Fibroblast of lung (primary cell): ENCODE data around the gene STXBP2. TPM values are rescaled to one million over a fixed set of nuclear protein-coding genes. Genes with fewer than 3 reads are reported as not detected.
A peak's percentile ranks its signal among the peaks of the same experiment; 100 is the strongest.

Experiments used
- DNase-seq, 2 donors: peaks; one replicate each; pipeline versions ENCODE4 v3.0.0 to v3.0.0-alpha.2; 2010; ENCODE audit warnings: low read depth in 2 of 2
- H2AFZ ChIP-seq: 2 replicates; pipeline ENCODE4 v1.5.1; 2012; ENCODE audit warnings: low read length, control low read depth, inconsistent platforms
- H3K27ac ChIP-seq: 2 replicates; pipeline ENCODE4 v1.5.1; 2011; ENCODE audit warnings: low read length, control low read depth; ENCODE audit not compliant: insufficient read depth
- H3K27me3 ChIP-seq: 2 replicates; pipeline ENCODE4 v1.5.1; 2011; ENCODE audit warnings: mild to moderate bottlenecking, low read length; ENCODE audit not compliant: control insufficient read depth, insufficient read depth
- H3K36me3 ChIP-seq: 2 replicates; pipeline ENCODE4 v1.5.1; 2011; ENCODE audit warnings: low read length; ENCODE audit not compliant: control insufficient read depth, insufficient read depth
- H3K4me1 ChIP-seq: 2 replicates; pipeline ENCODE4 v1.5.1; 2011; ENCODE audit warnings: low read length; ENCODE audit not compliant: control insufficient read depth, insufficient read depth; ENCODE audit errors: extremely low read depth
- H3K4me2 ChIP-seq: 2 replicates; pipeline ENCODE4 v1.5.1; 2011; ENCODE audit warnings: low read length, control low read depth; ENCODE audit not compliant: insufficient read depth; ENCODE audit errors: extremely low read depth
- H3K4me3 ChIP-seq, 4 experiments: fragments of 200-600 bp in 1 of 4; sonication (generic) in 1 of 4; replicated peaks in 1 of 4; 2 replicates each; pipeline ENCODE4 v1.5.1; 2011 to 2016; ENCODE audit warnings: low read length in 4 of 4, low read depth in 3 of 4, mild to moderate bottlenecking in 3 of 4, control low read depth in 2 of 4, inconsistent platforms in 1 of 4, mixed read lengths in 1 of 4; ENCODE audit not compliant: insufficient read depth in 1 of 4; ENCODE audit errors: control extremely low read depth in 1 of 4
- H3K79me2 ChIP-seq: 2 replicates; pipeline ENCODE4 v1.5.1; 2012; ENCODE audit warnings: mild to moderate bottlenecking, low read length, inconsistent platforms; ENCODE audit not compliant: control insufficient read depth, insufficient read depth
- H3K9ac ChIP-seq: 2 replicates; pipeline ENCODE4 v1.5.1; 2011; ENCODE audit warnings: mild to moderate bottlenecking, low read length, control low read depth; ENCODE audit not compliant: insufficient read depth
- H3K9me3 ChIP-seq: 2 replicates; pipeline ENCODE4 v1.5.1; 2012; ENCODE audit warnings: low read depth, low read length; ENCODE audit not compliant: control insufficient read depth, insufficient read depth
- H4K20me1 ChIP-seq: 2 replicates; pipeline ENCODE4 v1.5.1; 2011; ENCODE audit warnings: low read length; ENCODE audit not compliant: control insufficient read depth, insufficient read depth; ENCODE audit errors: extremely low read depth
- EZH2 ChIP-seq: IDR thresholded peaks from 2 replicates; pipeline ENCODE4 v1.5.1; 2012; ENCODE audit warnings: low read length, control low read depth, mild to moderate bottlenecking; ENCODE audit errors: missing control alignments
- polyA plus RNA-seq, 2 donors: library from polyadenylated mRNA; depleted of rRNA in 1 of 2; stranded (reverse) in 1 of 2; unstranded in 1 of 2; fragments of >200 nt; gene quantifications; 2 replicates each; pipeline ENCODE4 v1.2.1, GENCODE V29; 2011 to 2012; ENCODE audit warnings: missing spikeins in 1 of 2
- total RNA-seq: library from RNA; depleted of rRNA; stranded (reverse); fragments of >200 nt; gene quantifications from 2 replicates; pipeline ENCODE4 v1.2.1, GENCODE V29; 2014
- TF ChIP-seq, protein P1 (sequence below), 2 donors: IDR thresholded peaks in 1 of 2; conservative IDR thresholded peaks in 1 of 2; 1 replicate in 1 of 2; 2 replicates in 1 of 2; pipeline ENCODE4 v1.5.1; 2011 to 2012; ENCODE audit warnings: low read length in 2 of 2, control low read depth in 1 of 2, inconsistent platforms in 1 of 2, low read depth in 1 of 2, mild to moderate bottlenecking in 1 of 2

The STXBP2 gene
- total and polyA plus RNA-seq, 2 donors (not counting 1 experiment from before 2014, with no cell fraction given): 4.6 TPM

DNA sequence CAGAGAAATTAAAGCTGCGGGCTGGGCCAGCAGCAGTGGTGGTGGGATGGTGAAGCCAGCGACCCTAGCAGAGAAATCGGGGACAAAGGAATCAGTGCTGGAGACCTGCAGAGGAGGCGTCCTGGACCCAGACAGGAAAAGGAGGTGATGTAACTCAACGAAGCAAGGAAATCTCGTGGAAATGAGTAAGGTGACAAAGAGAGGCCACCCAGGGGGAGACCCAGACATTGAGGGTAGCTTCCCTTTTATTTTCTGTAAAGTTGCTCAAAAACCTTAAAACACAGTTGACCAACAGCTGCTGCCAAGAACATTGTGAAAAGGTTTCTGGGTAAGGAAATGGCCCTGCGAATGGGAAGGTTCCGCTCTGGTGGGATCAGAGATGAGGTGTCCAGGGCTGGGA, 18.7 kb downstream of the STXBP2 start:
- H3K9ac ChIP-seq: no peak overlapping the region
- no peak overlapping the region for H2AFZ ChIP-seq
- TF ChIP-seq EZH2: no peak
- TF ChIP-seq, protein P1, sequence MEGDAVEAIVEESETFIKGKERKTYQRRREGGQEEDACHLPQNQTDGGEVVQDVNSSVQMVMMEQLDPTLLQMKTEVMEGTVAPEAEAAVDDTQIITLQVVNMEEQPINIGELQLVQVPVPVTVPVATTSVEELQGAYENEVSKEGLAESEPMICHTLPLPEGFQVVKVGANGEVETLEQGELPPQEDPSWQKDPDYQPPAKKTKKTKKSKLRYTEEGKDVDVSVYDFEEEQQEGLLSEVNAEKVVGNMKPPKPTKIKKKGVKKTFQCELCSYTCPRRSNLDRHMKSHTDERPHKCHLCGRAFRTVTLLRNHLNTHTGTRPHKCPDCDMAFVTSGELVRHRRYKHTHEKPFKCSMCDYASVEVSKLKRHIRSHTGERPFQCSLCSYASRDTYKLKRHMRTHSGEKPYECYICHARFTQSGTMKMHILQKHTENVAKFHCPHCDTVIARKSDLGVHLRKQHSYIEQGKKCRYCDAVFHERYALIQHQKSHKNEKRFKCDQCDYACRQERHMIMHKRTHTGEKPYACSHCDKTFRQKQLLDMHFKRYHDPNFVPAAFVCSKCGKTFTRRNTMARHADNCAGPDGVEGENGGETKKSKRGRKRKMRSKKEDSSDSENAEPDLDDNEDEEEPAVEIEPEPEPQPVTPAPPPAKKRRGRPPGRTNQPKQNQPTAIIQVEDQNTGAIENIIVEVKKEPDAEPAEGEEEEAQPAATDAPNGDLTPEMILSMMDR (conservative IDR thresholded peaks at IDR 0.05 in 1 of 2, IDR thresholded peaks at IDR 0.05 in 1 of 2; ENCODE audit: low read depth in 1 of 2, low read length in 2 of 2): no peak
- H3K79me2 ChIP-seq: no peaks in the 10 kb centered on the region
- H3K4me2 ChIP-seq: no peak overlapping the region
- no peak for DNase-seq
- no peak overlapping the region for H3K27ac ChIP-seq
- H3K4me3 ChIP-seq: no peak overlapping the region
- H3K4me1 ChIP-seq: peaks cover 3% of the 10 kb centered on the region
- H3K9me3 ChIP-seq: no peaks in the 10 kb centered on the region
- H3K27me3 ChIP-seq: no peaks in the 10 kb centered on the region
- no peaks in the 10 kb centered on the region for H4K20me1 ChIP-seq
- H3K36me3 ChIP-seq: no peaks in the 10 kb centered on the region

DNA sequence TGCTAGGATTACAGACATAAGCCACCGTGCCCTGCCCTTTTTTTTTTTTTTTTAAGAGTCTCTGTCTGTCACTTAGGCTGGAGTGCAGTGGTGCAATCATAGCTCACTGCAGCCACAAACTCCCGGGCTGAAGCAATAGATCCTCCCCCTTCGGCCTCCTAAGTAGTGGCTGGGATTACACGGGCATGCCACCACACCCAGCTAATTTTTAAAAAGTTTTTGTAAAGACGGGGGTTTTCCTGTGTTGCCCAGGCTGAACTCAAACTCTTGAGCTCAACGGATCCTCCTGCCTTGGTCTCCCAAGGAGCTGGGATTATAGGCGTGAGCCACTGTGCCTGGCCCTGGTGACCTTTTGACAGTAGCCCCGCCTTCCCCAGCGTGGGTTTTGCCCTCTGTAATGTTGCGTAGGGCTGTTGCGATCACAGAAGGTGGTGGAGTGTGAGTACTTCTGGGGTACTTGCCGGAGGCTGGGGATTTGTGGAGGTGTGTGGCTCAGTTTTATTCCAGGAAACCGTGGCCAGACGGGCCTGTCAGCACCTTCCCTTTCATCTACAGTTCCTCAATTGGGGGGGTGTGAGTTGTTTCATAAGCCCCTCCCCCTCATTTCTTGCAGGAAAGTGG, 20.3 kb downstream of the STXBP2 start:
- H3K4me3 ChIP-seq: no peak overlapping the region
- no peaks in the 10 kb centered on the region for H3K79me2 ChIP-seq
- H3K27me3 ChIP-seq: no peaks in the 10 kb centered on the region
- no peaks in the 10 kb centered on the region for H3K9me3 ChIP-seq
- H3K4me1 ChIP-seq: peaks cover 2% of the 10 kb centered on the region
- no peak overlapping the region for H2AFZ ChIP-seq
- no peaks in the 10 kb centered on the region for H3K36me3 ChIP-seq
- no peak overlapping the region for H3K9ac ChIP-seq
- DNase-seq: peak in 1 of 2 donors; percentile 8
- TF ChIP-seq, protein P1 (conservative IDR thresholded peaks at IDR 0.05 in 1 of 2, IDR thresholded peaks at IDR 0.05 in 1 of 2; ENCODE audit: low read depth in 1 of 2, low read length in 2 of 2): no peak
- TF ChIP-seq EZH2: no peak
- H4K20me1 ChIP-seq: no peaks in the 10 kb centered on the region
- no peak overlapping the region for H3K27ac ChIP-seq
- H3K4me2 ChIP-seq: no peak overlapping the region

DNA sequence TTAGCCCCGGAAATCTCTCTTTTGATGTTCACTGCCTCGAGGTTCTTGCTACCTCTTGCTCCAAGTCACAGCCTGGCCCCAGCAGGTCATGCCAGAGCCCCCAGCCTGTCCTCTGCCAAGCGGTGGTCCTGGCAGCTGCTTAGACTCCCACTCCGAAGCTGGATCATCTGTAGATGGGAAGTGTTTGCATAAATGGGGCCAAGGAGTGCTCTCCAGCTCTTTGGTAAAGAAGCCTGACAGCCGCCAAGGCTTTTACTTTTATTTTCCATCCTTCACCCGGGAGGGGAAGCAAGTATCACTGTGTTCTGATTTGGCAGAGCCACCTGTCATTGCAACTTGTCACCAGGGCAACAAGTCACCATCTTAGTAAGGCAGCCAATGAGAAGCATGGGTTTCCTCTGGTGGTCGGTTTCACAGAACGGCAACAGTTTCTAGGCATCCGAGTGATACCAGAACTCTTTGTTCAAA, 21.3 kb downstream of the STXBP2 start:
- DNase-seq: no peak
- H3K36me3 ChIP-seq: no peaks in the 10 kb centered on the region
- TF ChIP-seq, protein P1 (conservative IDR thresholded peaks at IDR 0.05 in 1 of 2, IDR thresholded peaks at IDR 0.05 in 1 of 2; ENCODE audit: low read depth in 1 of 2, low read length in 2 of 2): no peak
- H4K20me1 ChIP-seq: no peaks in the 10 kb centered on the region
- no peaks in the 10 kb centered on the region for H3K9me3 ChIP-seq
- no peak overlapping the region for H3K4me3 ChIP-seq
- no peaks in the 10 kb centered on the region for H3K27me3 ChIP-seq
- H3K4me2 ChIP-seq: no peak overlapping the region
- no peak overlapping the region for H3K9ac ChIP-seq
- H3K79me2 ChIP-seq: no peaks in the 10 kb centered on the region
- no peak overlapping the region for H2AFZ ChIP-seq
- no peaks in the 10 kb centered on the region for H3K4me1 ChIP-seq
- no peak overlapping the region for H3K27ac ChIP-seq
